Erythroblast (primary cell): ENCODE data around the gene ELAVL4.

Experiments used
- DNase-seq, 2 experiments: peaks; one replicate each; lab custom pipeline; 2025; lab: John Stamatoyannopoulos, UW
- GATA1 ChIP-seq: IDR thresholded peaks from 2 replicates; pipeline ENCODE4 v1.6.1; 2011; ENCODE audit warnings: low read depth, mild to moderate bottlenecking, control low read depth, low read length, moderate library complexity
- POLR2A ChIP-seq: IDR thresholded peaks from 2 replicates; pipeline ENCODE4 v1.6.1; 2011; ENCODE audit warnings: mild to moderate bottlenecking, low read length

Gene ELAVL4

DNA sequence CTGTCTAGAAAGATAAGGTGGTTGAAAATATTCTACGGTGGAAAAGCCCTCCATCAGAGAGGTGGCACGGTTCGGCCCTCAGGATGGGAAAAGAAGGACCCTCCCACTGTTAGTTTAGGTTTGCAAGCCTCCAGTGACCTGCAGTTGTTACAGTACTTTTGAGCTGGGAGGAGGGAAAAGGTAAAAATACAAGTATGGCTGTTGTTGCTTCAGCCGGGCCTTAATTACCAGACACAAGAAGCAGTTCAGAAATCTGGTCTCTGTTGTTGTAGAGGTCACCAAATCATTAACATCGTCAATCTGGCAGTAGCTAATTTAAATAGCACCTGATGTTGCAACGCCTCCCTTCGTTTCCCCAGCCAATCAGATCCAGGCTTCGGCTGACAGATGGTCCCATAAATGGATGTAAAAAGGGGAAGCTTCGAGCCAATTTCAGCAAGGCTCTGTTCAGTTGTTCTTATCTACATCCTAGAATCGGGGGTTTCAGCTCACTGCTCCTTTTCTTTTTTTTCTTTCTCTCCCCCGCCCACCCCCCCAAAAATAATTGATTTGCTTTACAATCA, at the start of gene ELAVL4:
ELAVL4 (plus strand) TSS at position 424 of the 563 bp plus-strand sequence. CDS start 270 bp downstream, outside the sequence.
- no peak for DNase-seq
- TF ChIP-seq POLR2A, result no peak
- TF ChIP-seq GATA1, result no peak

DNA sequence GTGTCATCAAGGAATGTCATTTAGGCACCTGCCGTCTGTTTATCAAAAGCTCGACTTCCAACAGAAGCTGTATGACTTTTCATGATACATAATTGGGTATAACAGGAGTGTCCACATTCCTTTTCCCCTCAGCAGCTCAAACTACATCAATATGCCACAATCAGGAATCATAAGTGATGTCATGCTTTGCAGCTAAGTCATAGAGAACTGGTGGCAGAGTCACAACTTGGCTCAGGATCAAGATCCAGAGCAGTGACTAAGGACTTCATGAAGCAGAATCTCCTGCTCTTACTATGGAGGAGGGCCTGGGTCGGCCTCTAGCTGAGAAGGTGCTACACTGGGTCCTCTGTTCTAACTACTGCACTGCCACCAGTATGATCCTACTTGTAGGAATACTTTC, 48.4 kb upstream of the ELAVL4 start:
- peak; percentile 2 to 61 for DNase-seq
- TF ChIP-seq GATA1 (no peak), POLR2A (no peak)

DNA sequence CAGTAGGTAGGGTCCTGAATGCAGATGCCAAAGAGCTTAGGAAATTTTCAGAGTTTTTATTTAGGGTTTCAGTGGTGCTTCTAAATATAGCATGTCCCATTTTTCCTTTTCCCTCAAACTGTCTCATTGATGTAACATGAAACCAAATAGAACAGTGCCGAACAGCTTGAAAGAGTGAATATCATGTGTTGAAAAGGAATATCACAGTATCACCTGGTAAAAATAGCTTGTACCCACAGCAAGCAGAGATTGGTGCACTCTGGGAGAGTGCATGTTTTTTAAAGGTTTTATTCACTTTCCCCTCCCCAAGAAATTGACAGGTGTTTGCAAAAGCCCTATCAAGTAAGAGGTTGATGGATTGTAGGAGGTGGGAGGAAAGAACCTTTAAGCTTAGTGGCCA, 41.9 kb upstream of the ELAVL4 start:
- no peak for TF ChIP-seq GATA1
- no peak for TF ChIP-seq POLR2A
- DNase-seq, result no peak

DNA sequence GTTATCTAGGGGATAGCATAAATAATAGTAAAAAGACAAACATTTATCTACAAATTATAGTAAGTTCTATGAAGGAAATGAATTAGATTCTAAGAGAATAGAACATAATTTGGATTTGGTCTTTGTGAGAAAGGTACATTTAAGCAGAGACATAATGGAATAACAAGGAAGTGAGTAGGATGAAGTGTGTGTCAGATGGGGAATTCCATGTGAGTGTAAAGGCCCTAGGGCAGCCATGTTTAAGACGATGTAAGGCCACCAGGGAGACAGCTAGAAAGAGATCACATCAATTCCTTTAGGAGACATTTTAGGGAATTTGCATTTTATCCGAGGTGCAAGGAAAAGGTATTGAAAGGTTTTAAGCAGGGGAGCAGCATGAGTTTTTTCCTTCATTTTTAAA, 33.8 kb upstream of the ELAVL4 start:
- TF ChIP-seq POLR2A (no peak), GATA1 (no peak)
- no peak for DNase-seq

DNA sequence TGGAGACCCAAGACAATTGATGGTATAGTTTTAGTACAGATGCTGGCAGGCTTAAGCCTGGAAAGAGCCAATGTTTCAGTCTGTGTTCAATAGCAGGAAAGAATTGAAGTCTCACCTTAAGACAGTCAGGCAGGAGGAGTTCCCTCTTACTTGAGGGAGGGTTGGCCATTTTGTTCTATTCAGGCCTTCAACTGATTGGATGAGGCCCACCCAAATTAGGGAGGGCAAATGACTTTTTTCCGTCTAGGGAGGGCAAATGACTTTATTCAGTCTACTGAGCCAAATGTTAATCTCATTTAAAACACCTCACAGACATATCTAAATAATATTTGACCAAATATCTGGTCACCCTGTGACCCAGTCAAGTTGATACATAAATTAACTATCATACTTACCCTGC, 31.4 kb upstream of the ELAVL4 start:
- no peak for DNase-seq
- TF ChIP-seq POLR2A (no peak), GATA1 (no peak)

DNA sequence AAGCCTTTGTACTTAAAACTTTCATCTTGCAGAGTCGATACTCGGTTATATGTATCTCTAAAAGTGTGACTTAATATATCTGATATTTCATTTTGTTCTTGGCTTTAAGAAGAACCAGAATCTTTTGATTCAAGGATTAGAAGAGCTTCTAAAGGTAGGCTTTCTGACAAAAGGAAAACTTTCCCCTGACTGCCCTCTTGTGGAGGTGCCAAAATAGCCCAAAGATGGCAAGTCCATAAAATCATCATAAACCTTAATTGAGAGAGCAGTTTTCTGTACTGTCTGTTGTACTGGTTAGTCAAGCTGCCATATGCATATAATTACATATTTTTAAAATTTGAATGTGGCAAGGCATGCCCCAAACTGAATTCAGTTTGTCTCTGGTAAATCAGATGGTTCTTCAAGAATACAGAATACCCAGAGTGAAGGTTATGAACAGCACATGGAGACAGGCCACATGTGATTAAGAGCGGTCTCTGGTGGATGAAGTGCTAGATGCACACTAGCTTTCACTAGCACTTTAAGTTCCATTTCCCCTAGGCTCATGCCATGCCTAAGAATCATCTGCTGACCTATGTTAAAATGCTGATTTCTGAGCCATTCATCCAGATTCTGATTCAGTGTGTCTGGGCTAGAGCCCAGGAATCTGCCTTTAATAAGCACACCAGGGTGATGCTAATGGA, 27.7 kb upstream of the ELAVL4 start:
- no peak for TF ChIP-seq GATA1
- no peak for TF ChIP-seq POLR2A
- peak in 1 of 2 experiments; percentile 19 for DNase-seq

DNA sequence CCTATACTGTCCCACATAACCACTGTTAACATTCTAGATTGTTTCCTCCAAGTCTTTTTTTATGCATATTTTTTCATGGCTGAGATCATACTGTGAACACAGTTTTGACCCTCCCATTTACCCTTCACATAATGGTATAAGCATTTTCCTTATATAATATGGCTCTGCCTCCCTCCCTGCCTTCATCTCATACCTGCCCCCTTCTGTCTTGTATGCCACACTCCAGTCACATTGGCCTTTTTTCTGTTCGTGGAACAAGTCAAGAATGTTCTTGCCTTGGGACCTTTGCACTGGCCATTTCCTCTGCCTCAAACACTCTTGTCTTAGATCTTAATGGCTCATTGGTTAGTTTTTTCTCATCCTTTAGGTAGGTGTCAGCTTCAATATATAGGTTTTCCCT, 24.3 kb upstream of the ELAVL4 start:
- DNase-seq, result no peak
- TF ChIP-seq POLR2A (no peak), GATA1 (no peak)

DNA sequence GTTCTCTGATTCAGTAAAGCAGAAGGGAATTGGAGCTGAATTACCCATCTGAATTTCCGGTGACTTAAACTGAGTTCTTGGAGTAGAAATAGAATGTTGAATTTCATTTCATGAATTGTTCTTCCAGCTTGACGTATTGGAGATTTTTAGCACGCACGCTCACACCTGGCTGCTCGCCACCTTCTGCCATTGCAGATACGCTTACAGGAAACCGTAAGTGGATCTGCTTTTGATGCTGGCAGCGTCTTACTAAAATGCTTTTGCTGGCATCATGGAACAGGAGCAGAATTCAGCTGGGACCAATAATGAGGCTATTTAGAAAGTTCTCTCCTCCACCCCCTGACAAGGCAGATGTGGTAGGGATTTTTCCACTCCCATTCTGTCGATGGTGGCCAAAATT, 17.7 kb upstream of the ELAVL4 start:
- DNase-seq, result no peak
- no peak for TF ChIP-seq POLR2A
- no peak for TF ChIP-seq GATA1

DNA sequence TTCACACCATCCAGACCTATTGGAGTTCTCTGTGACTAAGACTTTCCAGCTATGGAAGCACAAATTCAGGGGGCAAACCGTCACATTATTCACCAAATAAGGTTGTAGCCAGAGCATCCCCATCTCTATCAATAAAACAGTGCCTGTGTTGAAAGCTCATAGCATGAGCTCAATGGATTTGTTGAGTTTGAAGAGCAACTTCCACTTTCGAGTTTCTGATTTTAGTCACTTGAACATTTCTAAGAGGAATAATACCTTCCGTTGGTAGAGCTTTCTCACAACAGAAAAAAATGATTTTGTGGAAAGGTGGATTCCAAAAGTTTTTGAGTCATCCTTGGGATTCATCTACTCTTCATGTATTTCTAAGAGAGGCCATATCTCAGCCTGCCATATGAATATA, 13.0 kb upstream of the ELAVL4 start:
- TF ChIP-seq POLR2A (no peak), GATA1 (no peak)
- DNase-seq, result no peak

DNA sequence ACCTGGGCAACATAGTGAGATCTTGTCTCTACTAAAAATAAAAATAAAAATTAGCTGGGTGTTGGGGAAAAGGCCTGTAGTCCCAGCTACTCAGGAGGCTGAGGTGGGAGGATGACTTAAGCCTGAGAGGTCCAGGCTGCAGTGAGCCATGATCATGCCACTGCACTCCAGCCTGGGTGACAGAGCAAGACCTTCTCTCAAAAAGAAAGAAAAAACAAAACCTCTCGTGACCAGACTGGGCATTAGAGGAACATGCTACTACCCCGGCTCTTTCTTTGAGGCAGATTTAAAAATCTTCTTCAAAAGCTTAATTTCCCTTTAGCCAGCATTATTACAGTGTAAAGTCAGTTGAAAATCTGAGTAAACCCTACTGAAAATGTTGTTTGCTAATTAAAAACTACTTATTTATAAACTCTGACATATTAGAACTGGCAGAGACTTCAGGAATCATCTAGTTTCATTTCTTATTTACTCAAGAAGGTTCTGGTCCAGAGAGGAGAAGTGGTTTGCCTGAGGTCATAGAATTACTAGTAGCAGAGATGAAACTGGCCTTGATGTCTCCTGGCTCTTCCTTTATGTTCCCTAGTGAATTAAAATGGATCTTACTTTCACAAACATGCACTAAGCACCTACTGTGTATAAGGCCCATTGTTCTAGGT, 11.6 kb upstream of the ELAVL4 start:
- no peak for DNase-seq
- TF ChIP-seq POLR2A (no peak), GATA1 (no peak)

DNA sequence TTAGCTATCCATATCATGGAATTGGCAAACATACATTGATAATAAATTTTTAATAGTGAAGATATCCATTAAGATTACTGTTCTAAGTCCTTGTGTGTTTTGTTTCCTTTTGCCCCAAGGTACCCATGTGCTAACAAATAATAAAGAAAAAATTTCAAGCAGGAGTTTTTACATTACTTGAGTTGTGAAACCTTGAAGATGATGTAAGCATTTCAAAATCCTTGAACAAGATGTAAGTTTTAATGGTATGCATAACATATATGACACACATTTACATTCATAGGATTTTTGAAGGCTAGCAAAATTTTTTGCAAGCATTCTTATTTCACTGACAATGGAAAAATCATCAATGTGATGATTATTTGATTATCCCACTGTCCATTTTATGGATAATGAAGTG, 10.9 kb upstream of the ELAVL4 start:
- DNase-seq, result no peak
- TF ChIP-seq POLR2A (no peak), GATA1 (no peak)

DNA sequence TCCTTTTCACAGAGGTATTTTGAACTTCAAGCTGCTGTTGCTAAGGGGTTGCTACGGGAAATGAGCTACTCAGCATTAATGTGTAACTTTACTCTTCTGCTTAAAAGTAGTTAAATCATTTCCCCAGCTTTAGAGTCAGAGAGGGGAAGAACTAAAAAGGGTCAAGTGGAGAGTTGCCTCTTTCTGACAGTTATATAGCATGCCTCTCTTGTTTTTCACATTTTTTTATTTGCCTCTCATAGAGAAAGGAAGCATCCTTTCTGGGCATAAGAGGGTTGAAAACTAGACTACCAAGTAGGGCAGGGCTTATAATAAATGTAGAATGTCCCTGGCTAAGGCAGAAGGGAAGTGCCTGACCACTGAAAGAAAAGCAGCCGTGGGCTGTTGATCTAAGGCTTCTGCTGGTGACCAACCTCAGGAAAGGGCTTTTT, 10.1 kb upstream of the ELAVL4 start:
- DNase-seq, result no peak
- TF ChIP-seq POLR2A (no peak), GATA1 (no peak)

DNA sequence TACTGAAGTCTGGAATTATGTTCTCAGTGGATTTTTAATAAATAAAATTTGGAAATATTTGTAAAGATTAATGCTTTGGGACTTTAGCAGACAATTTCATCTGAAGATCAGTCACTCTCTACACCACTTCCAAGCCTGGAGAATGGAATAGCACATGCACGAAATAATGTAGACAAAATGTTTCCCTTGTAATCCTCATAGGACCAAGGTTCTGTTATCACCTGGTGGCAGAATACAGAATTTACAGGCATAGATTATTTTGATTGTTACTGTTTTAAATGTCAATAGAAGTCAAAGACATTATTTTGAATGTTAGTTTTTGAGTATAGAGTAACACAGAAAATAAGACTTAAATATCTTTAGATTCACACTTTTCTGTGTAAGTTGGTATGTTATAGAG, 9.1 kb upstream of the ELAVL4 start:
- DNase-seq, result no peak
- no peak for TF ChIP-seq POLR2A
- TF ChIP-seq GATA1, result no peak

DNA sequence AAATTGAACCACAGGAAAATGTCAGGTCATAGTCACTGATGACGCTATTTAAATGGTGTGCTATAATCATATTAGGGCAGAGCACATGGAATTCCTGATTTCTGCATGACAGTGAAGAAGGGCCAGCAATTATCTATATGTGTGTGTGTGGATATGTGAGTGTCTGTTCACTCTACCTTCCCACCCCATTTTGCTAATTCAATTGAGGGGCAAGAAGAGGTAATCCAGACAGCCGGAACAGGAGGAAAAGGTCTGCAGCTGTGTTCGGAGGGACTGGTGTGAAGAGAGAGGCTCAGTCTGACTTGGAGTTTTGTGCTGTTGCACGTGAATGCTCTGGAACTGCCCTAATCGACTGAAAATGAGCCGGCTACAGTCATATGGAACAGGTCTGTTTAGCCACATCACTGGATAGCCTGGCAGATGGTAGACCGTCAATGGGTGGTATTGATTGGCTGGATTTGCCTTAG, 5.1 kb upstream of the ELAVL4 start:
- TF ChIP-seq POLR2A, result no peak
- TF ChIP-seq GATA1, result no peak
- no peak for DNase-seq
